HEK293 (cell line): Measurements from ENCODE around the gene TLNRD1.

Experiments used
- CTCF ChIA-PET: fragments of 350-600 bp; formaldehyde crosslinking; extraction: SDS; loops from one replicate; lab custom pipeline; 2021; ENCODE audit warnings: antibody characterized with exemption; lab: Yijun Ruan, JAX
- POLR2A ChIA-PET: fragments of 300-600 bp; formaldehyde crosslinking; extraction: SDS; loops from one replicate; lab custom pipeline; 2020; ENCODE audit warnings: antibody characterized with exemption, inconsistent platforms; lab: Yijun Ruan, JAX
- H3K27ac ChIP-seq: fragments of 200-500 bp; sonication (Bioruptor generic); 2 replicates; pipeline ENCODE4 v1.5.1; 2014; ENCODE audit warnings: low read depth, low read length, control low read depth, inconsistent platforms; ENCODE audit errors: extremely low read depth
- H3K36me3 ChIP-seq, 2 experiments: fragments of 200-500 bp in 1 of 2; sonication (Bioruptor generic) in 1 of 2; 1 replicate in 1 of 2; 2 replicates in 1 of 2; pipeline ENCODE4 v1.5.1; 2014 to 2017; ENCODE audit warnings: inconsistent platforms in 2 of 2, low read length in 2 of 2; ENCODE audit not compliant: control insufficient read depth in 2 of 2, insufficient read depth in 1 of 2
- H3K4me1 ChIP-seq: fragments of 200-500 bp; sonication (Bioruptor generic); 2 replicates; pipeline ENCODE4 v1.5.1; 2014; ENCODE audit warnings: mild to moderate bottlenecking, low read length, inconsistent platforms; ENCODE audit not compliant: control insufficient read depth, insufficient read depth
- H3K4me3 ChIP-seq: 2 replicates; pipeline ENCODE4 v1.5.1; 2011; ENCODE audit warnings: low read depth, mild to moderate bottlenecking, control low read depth, low read length, moderate library complexity
- H3K9me3 ChIP-seq: fragments of 200-500 bp; sonication (Bioruptor generic); 2 replicates; pipeline ENCODE4 v1.5.1; 2014; ENCODE audit warnings: low read depth, low read length, inconsistent platforms; ENCODE audit not compliant: control insufficient read depth, insufficient read depth
- BCL11B ChIP-seq: fragments of 450-650 bp; formaldehyde crosslinking; IDR thresholded peaks from 2 replicates; pipeline ENCODE4 v1.5.1; 2016; ENCODE audit warnings: low read depth, missing biosample characterization, missing genetic modification characterization
- EGR2 ChIP-seq: fragments of 450-650 bp; formaldehyde crosslinking; IDR thresholded peaks from 2 replicates; pipeline ENCODE4 v1.5.1; 2016; ENCODE audit warnings: low read depth, missing biosample characterization, missing genetic modification characterization
- KLF8 ChIP-seq: fragments of 450-650 bp; formaldehyde crosslinking; IDR thresholded peaks from 2 replicates; pipeline ENCODE4 v1.5.1; 2016; ENCODE audit warnings: missing biosample characterization, missing genetic modification characterization
- OSR2 ChIP-seq: fragments of 450-650 bp; formaldehyde crosslinking; IDR thresholded peaks from 2 replicates; pipeline ENCODE4 v1.5.1; 2016; ENCODE audit warnings: missing biosample characterization, missing genetic modification characterization
- OVOL3 ChIP-seq: fragments of 450-650 bp; formaldehyde crosslinking; IDR thresholded peaks from 2 replicates; pipeline ENCODE4 v1.5.1; 2016; ENCODE audit warnings: missing biosample characterization, missing genetic modification characterization
- PRDM6 ChIP-seq: fragments of 450-650 bp; formaldehyde crosslinking; IDR thresholded peaks from 2 replicates; pipeline ENCODE4 v1.5.1; 2017; ENCODE audit warnings: missing biosample characterization, missing genetic modification characterization
- REST ChIP-seq: fragments of 450-650 bp; formaldehyde crosslinking; IDR thresholded peaks from 2 replicates; pipeline ENCODE4 v1.5.1; 2016; ENCODE audit warnings: missing biosample characterization, missing genetic modification characterization
- SP3 ChIP-seq: fragments of 450-650 bp; formaldehyde crosslinking; IDR thresholded peaks from 2 replicates; pipeline ENCODE4 v1.5.1; 2016; ENCODE audit warnings: missing biosample characterization, missing genetic modification characterization
- WT1 ChIP-seq: fragments of 450-650 bp; formaldehyde crosslinking; IDR thresholded peaks from 2 replicates; pipeline ENCODE4 v1.5.1; 2016; ENCODE audit warnings: missing biosample characterization, missing genetic modification characterization
- ZBTB21 ChIP-seq: fragments of 450-650 bp; formaldehyde crosslinking; IDR thresholded peaks from 2 replicates; pipeline ENCODE4 v1.5.1; 2017; ENCODE audit warnings: missing biosample characterization, missing genetic modification characterization
- ZNF138 ChIP-seq: fragments of 450-650 bp; formaldehyde crosslinking; IDR thresholded peaks from 2 replicates; pipeline ENCODE4 v1.5.1; 2016; ENCODE audit warnings: missing biosample characterization, missing genetic modification characterization, borderline replicate concordance
- ZNF223 ChIP-seq: fragments of 450-650 bp; formaldehyde crosslinking; IDR thresholded peaks from 2 replicates; pipeline ENCODE4 v1.5.1; 2016; ENCODE audit warnings: missing biosample characterization, missing genetic modification characterization
- ZNF23 ChIP-seq: fragments of 450-650 bp; formaldehyde crosslinking; IDR thresholded peaks from 2 replicates; pipeline ENCODE4 v1.5.1; 2016; ENCODE audit warnings: missing biosample characterization, missing genetic modification characterization, borderline replicate concordance
- ZNF416 ChIP-seq: fragments of 450-650 bp; formaldehyde crosslinking; IDR thresholded peaks from 2 replicates; pipeline ENCODE4 v1.5.1; 2016; ENCODE audit warnings: missing biosample characterization, missing genetic modification characterization
- ZNF449 ChIP-seq: fragments of 450-650 bp; formaldehyde crosslinking; IDR thresholded peaks from 2 replicates; pipeline ENCODE4 v1.5.1; 2017; ENCODE audit warnings: missing biosample characterization, mild to moderate bottlenecking, missing genetic modification characterization, moderate library complexity
- ZNF473 ChIP-seq: fragments of 450-650 bp; formaldehyde crosslinking; IDR thresholded peaks from 2 replicates; pipeline ENCODE4 v1.5.1; 2017; ENCODE audit warnings: missing biosample characterization, missing genetic modification characterization
- ZNF529 ChIP-seq: fragments of 450-650 bp; formaldehyde crosslinking; IDR thresholded peaks from 2 replicates; pipeline ENCODE4 v1.5.1; 2017; ENCODE audit warnings: missing genetic modification characterization, missing biosample characterization; ENCODE audit not compliant: insufficient replicate concordance
- ZNF530 ChIP-seq: fragments of 450-650 bp; formaldehyde crosslinking; IDR thresholded peaks from 2 replicates; pipeline ENCODE4 v1.5.1; 2016; ENCODE audit warnings: low read depth, missing biosample characterization, missing genetic modification characterization
- ZNF544 ChIP-seq: fragments of 450-650 bp; formaldehyde crosslinking; IDR thresholded peaks from 2 replicates; pipeline ENCODE4 v1.5.0; 2017; ENCODE audit warnings: missing biosample characterization, missing genetic modification characterization
- ZNF747 ChIP-seq: fragments of 450-650 bp; formaldehyde crosslinking; IDR thresholded peaks from 2 replicates; pipeline ENCODE4 v1.5.1; 2016; ENCODE audit warnings: missing biosample characterization, missing genetic modification characterization
- ZNF76 ChIP-seq: fragments of 450-650 bp; formaldehyde crosslinking; IDR thresholded peaks from 2 replicates; pipeline ENCODE4; 2016; ENCODE audit warnings: low read depth, missing biosample characterization, missing genetic modification characterization, borderline replicate concordance
- ZNF776 ChIP-seq: fragments of 450-650 bp; formaldehyde crosslinking; IDR thresholded peaks from 2 replicates; pipeline ENCODE4 v1.5.0; 2017; ENCODE audit warnings: missing biosample characterization, missing genetic modification characterization, borderline replicate concordance
- ZNF837 ChIP-seq: fragments of 450-650 bp; formaldehyde crosslinking; IDR thresholded peaks from 2 replicates; pipeline ENCODE4 v1.5.1; 2016; ENCODE audit warnings: missing biosample characterization, missing genetic modification characterization
- TF ChIP-seq, protein P1 (sequence below): fragments of 450-650 bp; formaldehyde crosslinking; IDR thresholded peaks from 2 replicates; pipeline ENCODE4 v1.5.1; 2016; ENCODE audit warnings: missing biosample characterization, missing genetic modification characterization, low read depth
- TF ChIP-seq, protein P2 (sequence below): sonication (generic); formaldehyde crosslinking; IDR thresholded peaks from 2 replicates; pipeline ENCODE4 v1.8.1; 2022; ENCODE audit warnings: mild to moderate bottlenecking, moderate library complexity, missing genetic modification reagents

Gene TLNRD1

DNA sequence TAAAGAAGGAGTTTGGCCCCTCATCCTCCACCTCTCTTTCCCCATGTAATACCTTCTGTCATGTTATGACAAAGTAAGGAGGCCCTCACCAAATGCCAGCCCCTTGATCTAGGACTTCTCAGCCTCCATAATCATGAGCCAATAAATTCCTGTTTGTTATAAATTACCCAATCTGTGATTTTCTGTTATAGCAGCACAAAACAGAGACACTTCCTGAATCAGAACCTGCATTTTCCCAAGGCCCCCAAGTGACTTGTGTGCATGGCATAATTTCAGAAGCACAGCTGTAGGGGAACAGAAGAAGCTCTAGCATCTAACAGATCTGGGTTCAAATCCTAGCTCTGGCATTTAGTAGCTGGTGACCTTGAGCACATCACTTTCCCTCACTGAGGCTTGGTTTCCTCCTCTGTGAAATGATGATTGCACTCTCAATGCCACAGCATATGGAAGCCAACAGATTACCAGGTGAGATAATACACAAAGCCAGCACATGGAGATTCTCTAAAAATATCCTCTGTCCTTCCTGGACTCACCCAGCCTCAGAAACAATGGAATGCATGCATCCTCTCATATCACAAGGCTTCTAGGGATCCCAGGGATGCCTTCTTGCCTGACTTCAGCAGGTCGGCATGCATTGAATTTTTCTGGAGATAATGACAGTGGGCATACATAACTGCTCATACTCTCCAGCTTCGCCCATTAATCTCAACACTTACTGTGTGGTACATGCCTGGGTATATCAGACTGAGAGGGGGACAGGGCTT, 26.3 kb downstream of the TLNRD1 start (continued):
- no peak for TF ChIP-seq ZNF529 (tag by site-specific recombination)
- TF ChIP-seq WT1 = no peak
- no peak for TF ChIP-seq REST (tag by site-specific recombination)
- no peak for TF ChIP-seq ZBTB21 (tag by site-specific recombination)
- TF ChIP-seq ZNF223 = no peak
- no peak for TF ChIP-seq ZNF23 (tag by site-specific recombination)
- TF ChIP-seq ZNF837 = no peak
- TF ChIP-seq OVOL3 (tag by site-specific recombination) = no peak

- no peak for TF ChIP-seq ZNF530 (tag by site-specific recombination)
- no peak for TF ChIP-seq OSR2 (tag by site-specific recombination)
- TF ChIP-seq KLF8 (tag by site-specific recombination) = no peak
- TF ChIP-seq ZNF76 (tag by site-specific recombination) = no peak
- TF ChIP-seq ZNF747 = no peak
- TF ChIP-seq ZNF449 (tag by site-specific recombination) = no peak
- no peak for TF ChIP-seq BCL11B (tag by site-specific recombination)
- no peak for TF ChIP-seq ZNF138
- TF ChIP-seq, protein P1, sequence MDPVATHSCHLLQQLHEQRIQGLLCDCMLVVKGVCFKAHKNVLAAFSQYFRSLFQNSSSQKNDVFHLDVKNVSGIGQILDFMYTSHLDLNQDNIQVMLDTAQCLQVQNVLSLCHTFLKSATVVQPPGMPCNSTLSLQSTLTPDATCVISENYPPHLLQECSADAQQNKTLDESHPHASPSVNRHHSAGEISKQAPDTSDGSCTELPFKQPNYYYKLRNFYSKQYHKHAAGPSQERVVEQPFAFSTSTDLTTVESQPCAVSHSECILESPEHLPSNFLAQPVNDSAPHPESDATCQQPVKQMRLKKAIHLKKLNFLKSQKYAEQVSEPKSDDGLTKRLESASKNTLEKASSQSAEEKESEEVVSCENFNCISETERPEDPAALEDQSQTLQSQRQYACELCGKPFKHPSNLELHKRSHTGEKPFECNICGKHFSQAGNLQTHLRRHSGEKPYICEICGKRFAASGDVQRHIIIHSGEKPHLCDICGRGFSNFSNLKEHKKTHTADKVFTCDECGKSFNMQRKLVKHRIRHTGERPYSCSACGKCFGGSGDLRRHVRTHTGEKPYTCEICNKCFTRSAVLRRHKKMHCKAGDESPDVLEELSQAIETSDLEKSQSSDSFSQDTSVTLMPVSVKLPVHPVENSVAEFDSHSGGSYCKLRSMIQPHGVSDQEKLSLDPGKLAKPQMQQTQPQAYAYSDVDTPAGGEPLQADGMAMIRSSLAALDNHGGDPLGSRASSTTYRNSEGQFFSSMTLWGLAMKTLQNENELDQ (tag by site-specific recombination) = no peak
- no peak for TF ChIP-seq PRDM6 (tag by site-specific recombination)
- no peak for TF ChIP-seq ZNF544 (tag by site-specific recombination)
- no peak for TF ChIP-seq SP3 (tag by site-specific recombination)
- TF ChIP-seq, protein P2, sequence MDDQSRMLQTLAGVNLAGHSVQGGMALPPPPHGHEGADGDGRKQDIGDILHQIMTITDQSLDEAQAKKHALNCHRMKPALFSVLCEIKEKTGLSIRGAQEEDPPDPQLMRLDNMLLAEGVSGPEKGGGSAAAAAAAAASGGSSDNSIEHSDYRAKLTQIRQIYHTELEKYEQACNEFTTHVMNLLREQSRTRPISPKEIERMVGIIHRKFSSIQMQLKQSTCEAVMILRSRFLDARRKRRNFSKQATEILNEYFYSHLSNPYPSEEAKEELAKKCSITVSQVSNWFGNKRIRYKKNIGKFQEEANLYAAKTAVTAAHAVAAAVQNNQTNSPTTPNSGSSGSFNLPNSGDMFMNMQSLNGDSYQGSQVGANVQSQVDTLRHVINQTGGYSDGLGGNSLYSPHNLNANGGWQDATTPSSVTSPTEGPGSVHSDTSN (CRISPR knock-in tag) = no peak
- no peak for TF ChIP-seq ZNF416 (tag by site-specific recombination)
- TF ChIP-seq EGR2 = no peak
- TF ChIP-seq ZNF776 (tag by site-specific recombination) = no peak
- TF ChIP-seq ZNF473 (tag by site-specific recombination) = no peak
- Histone ChIP-seq H3K4me1 (no peaks in the 10 kb centered on the region), H3K4me3 (no peak overlapping the region), H3K27ac (no peak overlapping the region), H3K36me3 (no peaks in the 10 kb centered on the region), H3K9me3 (no peaks in the 10 kb centered on the region)
- POLR2A ChIA-PET = interaction anchor here (0.9 kb wide), 1 partner anchor 28 kb away, joined by 3 read pairs; no protein-coding TSS in a partner anchor
- CTCF ChIA-PET = no interaction called here
Measured at GRCh38 chr15:81029414-81030300, 28.9 kb downstream of the TLNRD1 start.
